Panc1 (cell line): ENCODE measurements around the gene TSHZ2. TPM values are rescaled to one million over a fixed set of nuclear protein-coding genes. Genes with fewer than 3 reads are reported as not detected.

Experiments used
- ATAC-seq: fragments of 200-7000 bp; cut with Tn5 transposase; 2 replicates; pipeline ENCODE4 v1.9.1; 2020; ENCODE audit warnings: mild to moderate bottlenecking, moderate library complexity
- BruUV-seq: library from RNA; stranded (reverse); fragments of 400-500 nt; replicated peaks from 2 replicates; lab custom pipeline; 2021; lab: Mats Ljungman, UMichigan
- CTCF ChIA-PET: fragments of 300-600 bp; sonication (Branson Sonifier 250); formaldehyde crosslinking; loops from one replicate; lab custom pipeline; 2022; ENCODE audit warnings: antibody characterized with exemption; lab: Charles Lee
- POLR2A ChIA-PET: fragments of 300-600 bp; sonication (Branson Sonifier 250); formaldehyde crosslinking; loops from one replicate; lab custom pipeline; 2022; ENCODE audit warnings: antibody characterized with exemption; lab: Charles Lee
- DNase-seq: peaks from one replicate; pipeline ENCODE4 v3.0.0-alpha.2; 2010; ENCODE audit warnings: low read depth, low spot score
- H3K27ac ChIP-seq: 2 replicates; pipeline ENCODE4 v1.5.1; 2011; ENCODE audit warnings: mild to moderate bottlenecking, low read length, inconsistent platforms
- H3K27me3 ChIP-seq: fragments of 200-500 bp; sonication (Bioruptor generic); 2 replicates; pipeline ENCODE4 v1.6.0; 2014; ENCODE audit warnings: low read length, inconsistent platforms; ENCODE audit not compliant: control insufficient read depth, insufficient read depth
- H3K36me3 ChIP-seq: fragments of 200-500 bp; sonication (Bioruptor generic); 2 replicates; pipeline ENCODE4 v1.5.1; 2014; ENCODE audit warnings: inconsistent platforms, mild to moderate bottlenecking, low read length, moderate library complexity; ENCODE audit not compliant: control insufficient read depth, insufficient read depth
- H3K4me1 ChIP-seq: 2 replicates; pipeline ENCODE4 v1.5.1; 2011; ENCODE audit warnings: inconsistent platforms, mild to moderate bottlenecking, low read length, moderate library complexity; ENCODE audit not compliant: control insufficient read depth, insufficient read depth
- H3K4me3 ChIP-seq, 2 experiments: 2 replicates each; pipeline ENCODE4 v1.5.1; 2011 to 2012; ENCODE audit warnings: low read depth in 2 of 2, low read length in 2 of 2, mild to moderate bottlenecking in 2 of 2, inconsistent platforms in 1 of 2, moderate library complexity in 1 of 2
- H3K9me3 ChIP-seq: fragments of 200-500 bp; sonication (Bioruptor generic); 2 replicates; pipeline ENCODE4 v1.5.1; 2014; ENCODE audit warnings: low read depth, mild to moderate bottlenecking, inconsistent platforms, low read length, moderate library complexity; ENCODE audit not compliant: control insufficient read depth, insufficient read depth
- CTCF ChIP-seq: fragments of 450-650 bp; IDR thresholded peaks from 2 replicates; pipeline ENCODE4 v1.5.1; 2017; ENCODE audit warnings: mild to moderate bottlenecking
- POLR2AphosphoS5 ChIP-seq: IDR thresholded peaks from 2 replicates; pipeline ENCODE4 v1.6.1; 2012; ENCODE audit warnings: mild to moderate bottlenecking, low read depth, low read length, moderate library complexity
- REST ChIP-seq, 2 experiments: IDR thresholded peaks; 2 replicates each; pipeline ENCODE4 v1.6.1; 2011 to 2012; ENCODE audit warnings: low read depth in 2 of 2, control low read depth in 1 of 2, low read length in 1 of 2, mild to moderate bottlenecking in 1 of 2, moderate library complexity in 1 of 2; ENCODE audit not compliant: insufficient read depth in 1 of 2
- SIN3A ChIP-seq: IDR thresholded peaks from 2 replicates; pipeline ENCODE4 v1.6.1; 2012; ENCODE audit warnings: low read depth, mild to moderate bottlenecking, low read length, moderate library complexity, borderline replicate concordance; ENCODE audit not compliant: insufficient read depth
- TCF7L2 ChIP-seq: IDR thresholded peaks from 2 replicates; pipeline ENCODE4 v1.6.1; 2011; ENCODE audit warnings: mild to moderate bottlenecking, low read depth, low read length, inconsistent platforms
- in situ Hi-C: cut with HindIII; loops from 2 replicates; pipeline ENCODE4 v1.10.0; 2016; ENCODE audit warnings: low sequenced_read_pairs, low pct_unique_long_range_greater_than_20kb
- intact Hi-C: fragments of 100-400 bp; cut with micrococcal nuclease; formaldehyde crosslinking; loops from one replicate; pipeline ENCODE4 v1.10.0; 2022; ENCODE audit not compliant: unreplicated experiment
- total RNA-seq: library from RNA; stranded (reverse); gene quantifications from one replicate; pipeline ENCODE4 v1.2.1, GENCODE V29; 2021; ENCODE audit not compliant: unreplicated experiment

The TSHZ2 gene
- total RNA-seq, 1 experiment from 2014 or later, result 0.36 TPM

GRCh38 chr20:53282217-53282955, 310.2 kb downstream of the TSHZ2 start:
- BruUV-seq, result no TSS peak
- H3K4me1 ChIP-seq, result no peaks in the 10 kb centered on the region
- intact Hi-C loops (no loop called here), in situ Hi-C loops (no loop called here)
- TF ChIP-seq REST (IDR thresholded peaks at IDR 0.05; ENCODE audit: insufficient read depth in 1 of 2, low read depth in 2 of 2, low read length in 1 of 2), result no peak
- TF ChIP-seq CTCF, result no peak
- TF ChIP-seq TCF7L2, result no peak
- TF ChIP-seq POLR2AphosphoS5, result no peak
- TF ChIP-seq SIN3A, result no peak
- POLR2A ChIA-PET, result no interaction called here
- no peaks in the 10 kb centered on the region for H3K9me3 ChIP-seq
- no peaks in the 10 kb centered on the region for H3K36me3 ChIP-seq
- DNase-seq, result no peak
- no peak for ATAC-seq
- H3K27me3 ChIP-seq, result peaks cover 4% of the 10 kb centered on the region; the same call in 1 of the 2 replicates
- H3K4me3 ChIP-seq, result no peak overlapping the region
- CTCF ChIA-PET, result no interaction called here
- H3K27ac ChIP-seq, result no peak overlapping the region

GRCh38 chr20:53283011-53283410, 310.9 kb downstream of the TSHZ2 start:
- H3K36me3 ChIP-seq, result no peaks in the 10 kb centered on the region
- intact Hi-C loops (no loop called here), in situ Hi-C loops (no loop called here)
- no peaks in the 10 kb centered on the region for H3K4me1 ChIP-seq
- POLR2A ChIA-PET, result no interaction called here
- no TSS peak for BruUV-seq
- DNase-seq, result no peak
- CTCF ChIA-PET, result no interaction called here
- TF ChIP-seq CTCF (no peak), POLR2AphosphoS5 (no peak), REST (IDR thresholded peaks at IDR 0.05; ENCODE audit: insufficient read depth in 1 of 2, low read depth in 2 of 2, low read length in 1 of 2) (no peak), TCF7L2 (no peak), SIN3A (no peak)
- peaks cover 4% of the 10 kb centered on the region; the same call in 1 of the 2 replicates for H3K27me3 ChIP-seq
- ATAC-seq, result no peak
- H3K9me3 ChIP-seq, result no peaks in the 10 kb centered on the region
- H3K27ac ChIP-seq, result no peak overlapping the region
- H3K4me3 ChIP-seq, result no peak overlapping the region
